ENCODE measurements around the gene MS4A12.

MS4A12 gene

DNA sequence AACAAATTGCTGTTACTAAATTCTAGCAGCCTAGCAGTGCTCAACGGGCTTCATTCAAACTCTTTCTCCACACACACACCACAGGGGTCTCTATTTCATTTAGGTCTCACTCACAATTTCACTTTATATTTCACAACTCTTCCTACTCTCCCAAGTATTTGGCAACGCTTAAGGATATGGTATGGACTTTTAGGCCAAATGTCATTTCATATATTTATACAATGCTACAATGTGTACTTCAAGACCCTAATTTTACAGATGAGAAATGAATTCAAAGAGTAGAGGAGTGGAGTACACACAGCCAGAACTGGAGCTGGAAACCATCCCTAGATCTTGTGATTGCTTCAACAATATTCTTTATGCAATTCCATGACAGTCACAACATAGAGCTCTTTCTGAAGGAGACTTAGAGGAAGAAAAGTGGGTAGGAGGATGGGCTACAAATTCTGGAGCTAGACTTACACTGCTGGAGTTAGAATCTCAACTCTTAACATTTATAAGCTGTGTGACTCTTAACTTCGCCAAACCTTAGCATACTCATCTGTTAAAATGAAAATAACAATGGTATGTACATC lies 20.2 kb downstream of the MS4A12 start:
- TF ChIP-seq, protein P1, sequence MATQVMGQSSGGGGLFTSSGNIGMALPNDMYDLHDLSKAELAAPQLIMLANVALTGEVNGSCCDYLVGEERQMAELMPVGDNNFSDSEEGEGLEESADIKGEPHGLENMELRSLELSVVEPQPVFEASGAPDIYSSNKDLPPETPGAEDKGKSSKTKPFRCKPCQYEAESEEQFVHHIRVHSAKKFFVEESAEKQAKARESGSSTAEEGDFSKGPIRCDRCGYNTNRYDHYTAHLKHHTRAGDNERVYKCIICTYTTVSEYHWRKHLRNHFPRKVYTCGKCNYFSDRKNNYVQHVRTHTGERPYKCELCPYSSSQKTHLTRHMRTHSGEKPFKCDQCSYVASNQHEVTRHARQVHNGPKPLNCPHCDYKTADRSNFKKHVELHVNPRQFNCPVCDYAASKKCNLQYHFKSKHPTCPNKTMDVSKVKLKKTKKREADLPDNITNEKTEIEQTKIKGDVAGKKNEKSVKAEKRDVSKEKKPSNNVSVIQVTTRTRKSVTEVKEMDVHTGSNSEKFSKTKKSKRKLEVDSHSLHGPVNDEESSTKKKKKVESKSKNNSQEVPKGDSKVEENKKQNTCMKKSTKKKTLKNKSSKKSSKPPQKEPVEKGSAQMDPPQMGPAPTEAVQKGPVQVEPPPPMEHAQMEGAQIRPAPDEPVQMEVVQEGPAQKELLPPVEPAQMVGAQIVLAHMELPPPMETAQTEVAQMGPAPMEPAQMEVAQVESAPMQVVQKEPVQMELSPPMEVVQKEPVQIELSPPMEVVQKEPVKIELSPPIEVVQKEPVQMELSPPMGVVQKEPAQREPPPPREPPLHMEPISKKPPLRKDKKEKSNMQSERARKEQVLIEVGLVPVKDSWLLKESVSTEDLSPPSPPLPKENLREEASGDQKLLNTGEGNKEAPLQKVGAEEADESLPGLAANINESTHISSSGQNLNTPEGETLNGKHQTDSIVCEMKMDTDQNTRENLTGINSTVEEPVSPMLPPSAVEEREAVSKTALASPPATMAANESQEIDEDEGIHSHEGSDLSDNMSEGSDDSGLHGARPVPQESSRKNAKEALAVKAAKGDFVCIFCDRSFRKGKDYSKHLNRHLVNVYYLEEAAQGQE (IDR thresholded peaks at IDR 0.05; ENCODE audit: insufficient read depth in 1 of 2, low read depth in 2 of 2, low read length in 2 of 2) = no peak
- TF ChIP-seq FOXP2 (optimal IDR thresholded peaks at IDR 0.05; ENCODE audit: borderline replicate concordance, extremely low read depth, extremely low read length, insufficient read depth) = no peak
- TF ChIP-seq TAF1 (IDR thresholded peaks at IDR 0.05; ENCODE audit: borderline replicate concordance, insufficient read depth, low read length) = no peak
- TF ChIP-seq SIN3A (IDR thresholded peaks at IDR 0.05; ENCODE audit: borderline replicate concordance, insufficient read depth, low read length) = no peak
- TF ChIP-seq POLR2AphosphoS5 (IDR thresholded peaks at IDR 0.05; ENCODE audit: low read depth, low read length) = no peak

DNA sequence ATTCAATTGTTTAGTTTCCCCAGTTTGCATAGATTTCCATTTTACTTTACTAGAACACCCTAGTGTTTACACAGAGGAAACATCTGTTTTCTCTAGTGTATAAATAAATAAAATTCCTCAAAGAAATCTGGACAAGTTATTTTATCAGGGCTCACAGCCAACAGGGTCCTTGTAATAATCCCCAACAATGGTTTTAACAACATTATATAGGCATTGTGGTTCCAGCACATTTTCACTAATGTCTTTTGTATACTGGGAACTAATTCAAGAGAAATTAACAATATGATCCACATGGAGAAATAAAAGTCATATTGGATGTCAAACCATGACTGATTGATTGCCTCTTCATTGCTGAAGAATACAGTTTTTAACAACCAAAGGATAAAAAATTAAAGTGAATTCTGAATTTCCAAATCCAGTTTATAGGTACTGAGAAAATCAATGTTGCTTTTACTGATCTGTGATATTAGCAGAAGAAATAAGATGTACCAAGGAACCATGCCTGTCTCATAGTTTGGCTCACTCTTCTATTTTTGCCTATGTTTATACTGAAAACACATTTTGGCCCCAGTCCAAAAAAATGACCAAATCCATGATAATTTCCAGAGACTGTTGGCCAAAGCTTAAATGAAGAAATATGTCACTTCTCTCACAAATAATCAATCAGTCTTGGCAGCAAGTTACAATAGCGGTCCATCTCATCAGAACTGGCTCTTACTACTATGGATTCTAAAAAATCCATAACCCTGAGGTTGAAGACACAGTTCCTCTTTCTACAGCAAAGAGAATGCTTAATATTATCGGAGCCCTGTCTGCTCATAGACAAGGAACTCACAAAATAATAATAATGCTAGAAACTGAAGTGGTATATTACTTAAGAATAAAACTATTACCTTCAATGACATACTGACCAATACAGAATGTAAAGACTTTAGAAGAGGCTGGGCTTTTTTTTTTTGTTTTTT lies 21.2 kb downstream of the MS4A12 start:
- TF ChIP-seq FOXP2 (optimal IDR thresholded peaks at IDR 0.05; ENCODE audit: borderline replicate concordance, extremely low read depth, extremely low read length, insufficient read depth) (no peak), TAF1 (IDR thresholded peaks at IDR 0.05; ENCODE audit: borderline replicate concordance, insufficient read depth, low read length) (no peak), SIN3A (IDR thresholded peaks at IDR 0.05; ENCODE audit: borderline replicate concordance, insufficient read depth, low read length) (no peak), POLR2AphosphoS5 (IDR thresholded peaks at IDR 0.05; ENCODE audit: low read depth, low read length) (no peak)
- TF ChIP-seq, protein P1 (IDR thresholded peaks at IDR 0.05; ENCODE audit: insufficient read depth in 1 of 2, low read depth in 2 of 2, low read length in 2 of 2) = no peak

GRCh38 chr11:60515144-60515855 lies 22.7 kb downstream of the MS4A12 start, which contains the start of gene MS4A13:
TSS of gene MS4A13 (plus strand) at chr11:60515392. CDS start at chr11:60518084, 2,692 bp downstream.
- TF ChIP-seq POLR2AphosphoS5 (IDR thresholded peaks at IDR 0.05; ENCODE audit: low read depth, low read length) = no peak
- no peak for TF ChIP-seq FOXP2 (optimal IDR thresholded peaks at IDR 0.05; ENCODE audit: borderline replicate concordance, extremely low read depth, extremely low read length, insufficient read depth)
- TF ChIP-seq TAF1 (IDR thresholded peaks at IDR 0.05; ENCODE audit: borderline replicate concordance, insufficient read depth, low read length) = no peak
- TF ChIP-seq, protein P1 (IDR thresholded peaks at IDR 0.05; ENCODE audit: insufficient read depth in 1 of 2, low read depth in 2 of 2, low read length in 2 of 2) = no peak
- no peak for TF ChIP-seq SIN3A (IDR thresholded peaks at IDR 0.05; ENCODE audit: borderline replicate concordance, insufficient read depth, low read length)

GRCh38 chr11:60528465-60528864 lies 35.9 kb downstream of the MS4A12 start:
- TF ChIP-seq, protein P1 (IDR thresholded peaks at IDR 0.05; ENCODE audit: insufficient read depth in 1 of 2, low read depth in 2 of 2, low read length in 2 of 2) = no peak
- TF ChIP-seq SIN3A (IDR thresholded peaks at IDR 0.05; ENCODE audit: borderline replicate concordance, insufficient read depth, low read length) (no peak), TAF1 (IDR thresholded peaks at IDR 0.05; ENCODE audit: borderline replicate concordance, insufficient read depth, low read length) (no peak), POLR2AphosphoS5 (IDR thresholded peaks at IDR 0.05; ENCODE audit: low read depth, low read length) (no peak)
